ENCODE data around the gene TYROBP.
"Not testable (repeated sequence)": the region's sequence is repeated elsewhere in the genome, so short reads cannot be mapped to it uniquely, and the experiment has no call there.

TYROBP gene

DNA sequence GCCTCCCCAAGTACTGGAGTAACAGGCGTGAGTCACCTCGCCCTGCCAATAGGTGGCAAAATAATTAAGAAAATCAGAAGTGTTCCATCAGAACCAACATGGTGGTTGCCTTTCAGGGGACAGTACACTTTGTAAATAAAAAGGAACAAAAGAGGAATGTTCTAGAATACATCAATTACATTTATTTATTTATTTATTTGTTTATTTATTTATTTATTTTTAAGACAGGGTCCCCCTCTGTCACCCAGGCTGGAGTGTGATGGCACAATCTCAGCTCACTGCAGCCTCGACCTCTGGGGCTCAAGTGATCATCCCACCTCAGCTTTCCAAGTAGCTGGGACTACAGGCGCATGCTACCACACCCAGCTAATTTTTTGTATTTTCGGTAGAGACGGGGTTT, 12.9 kb upstream of the TYROBP start:
- Histone ChIP-seq H3K27me3 (peaks cover 5% of the 10 kb centered on the region; the same call in 1 of the 2 replicates), H3K36me3 (no peaks in the 10 kb centered on the region), H3K9me3 (no peaks in the 10 kb centered on the region; the same call in 1 of the 2 replicates), H3K4me1 (no peaks in the 10 kb centered on the region), H3K4me3 (ENCODE audit: low read depth, low read length) (no peak overlapping the region)
- TF ChIP-seq, protein P1, sequence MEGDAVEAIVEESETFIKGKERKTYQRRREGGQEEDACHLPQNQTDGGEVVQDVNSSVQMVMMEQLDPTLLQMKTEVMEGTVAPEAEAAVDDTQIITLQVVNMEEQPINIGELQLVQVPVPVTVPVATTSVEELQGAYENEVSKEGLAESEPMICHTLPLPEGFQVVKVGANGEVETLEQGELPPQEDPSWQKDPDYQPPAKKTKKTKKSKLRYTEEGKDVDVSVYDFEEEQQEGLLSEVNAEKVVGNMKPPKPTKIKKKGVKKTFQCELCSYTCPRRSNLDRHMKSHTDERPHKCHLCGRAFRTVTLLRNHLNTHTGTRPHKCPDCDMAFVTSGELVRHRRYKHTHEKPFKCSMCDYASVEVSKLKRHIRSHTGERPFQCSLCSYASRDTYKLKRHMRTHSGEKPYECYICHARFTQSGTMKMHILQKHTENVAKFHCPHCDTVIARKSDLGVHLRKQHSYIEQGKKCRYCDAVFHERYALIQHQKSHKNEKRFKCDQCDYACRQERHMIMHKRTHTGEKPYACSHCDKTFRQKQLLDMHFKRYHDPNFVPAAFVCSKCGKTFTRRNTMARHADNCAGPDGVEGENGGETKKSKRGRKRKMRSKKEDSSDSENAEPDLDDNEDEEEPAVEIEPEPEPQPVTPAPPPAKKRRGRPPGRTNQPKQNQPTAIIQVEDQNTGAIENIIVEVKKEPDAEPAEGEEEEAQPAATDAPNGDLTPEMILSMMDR (IDR thresholded peaks at IDR 0.05; ENCODE audit: low read depth, low read length): no peak
- no peak for DNase-seq

DNA sequence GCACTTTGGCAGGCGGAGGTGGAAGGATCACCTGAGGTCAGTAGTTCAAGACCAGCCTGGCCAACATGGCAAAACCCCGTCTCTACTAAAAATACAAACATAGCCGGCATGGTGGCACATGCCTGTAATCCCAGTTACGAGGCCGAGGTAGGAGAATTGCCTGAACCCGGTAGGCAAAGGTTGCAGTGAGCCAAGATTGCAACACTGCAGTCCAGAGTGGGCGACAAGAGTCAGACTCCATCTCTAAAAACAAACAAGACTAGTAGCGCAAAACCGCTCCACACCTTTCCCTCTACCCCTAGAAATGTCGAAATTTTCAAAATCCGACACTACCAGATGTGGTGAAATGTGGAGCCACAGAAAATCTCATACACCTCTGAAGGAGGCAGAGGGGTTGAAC, 11.2 kb upstream of the TYROBP start:
- TF ChIP-seq, protein P1 (IDR thresholded peaks at IDR 0.05; ENCODE audit: low read depth, low read length): no peak
- Histone ChIP-seq H3K4me3 (ENCODE audit: low read depth, low read length) (no peak overlapping the region), H3K4me1 (no peaks in the 10 kb centered on the region), H3K27me3 (peaks cover 5% of the 10 kb centered on the region; the same call in 1 of the 2 replicates), H3K9me3 (no peaks in the 10 kb centered on the region), H3K36me3 (no peaks in the 10 kb centered on the region)
- DNase-seq: no peak

DNA sequence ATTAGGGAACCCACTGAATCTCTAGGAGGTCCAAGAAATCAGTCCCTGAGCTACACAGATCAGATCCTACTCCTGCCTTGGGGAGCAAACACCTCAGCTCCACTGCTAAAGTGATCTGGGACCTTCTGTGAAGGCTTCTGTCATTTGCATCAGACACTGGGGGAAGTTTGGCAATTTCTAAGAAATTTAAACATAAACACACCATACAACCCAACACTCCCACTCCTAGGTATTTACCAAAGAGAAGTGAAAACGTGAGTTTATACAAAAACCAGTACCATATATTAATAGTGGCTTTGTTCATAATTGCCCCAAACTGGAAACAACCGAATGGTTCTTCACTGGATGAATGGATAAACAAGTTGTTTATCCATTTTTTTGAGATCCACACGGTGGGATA, 7.3 kb upstream of the TYROBP start:
- H3K36me3 ChIP-seq: no peaks in the 10 kb centered on the region
- no peaks in the 10 kb centered on the region for H3K27me3 ChIP-seq
- H3K4me3 ChIP-seq (ENCODE audit: low read depth, low read length): no peak overlapping the region
- DNase-seq: no peak
- H3K4me1 ChIP-seq: no peaks in the 10 kb centered on the region
- TF ChIP-seq, protein P1 (IDR thresholded peaks at IDR 0.05; ENCODE audit: low read depth, low read length): no peak
- H3K9me3 ChIP-seq: no peaks in the 10 kb centered on the region

DNA sequence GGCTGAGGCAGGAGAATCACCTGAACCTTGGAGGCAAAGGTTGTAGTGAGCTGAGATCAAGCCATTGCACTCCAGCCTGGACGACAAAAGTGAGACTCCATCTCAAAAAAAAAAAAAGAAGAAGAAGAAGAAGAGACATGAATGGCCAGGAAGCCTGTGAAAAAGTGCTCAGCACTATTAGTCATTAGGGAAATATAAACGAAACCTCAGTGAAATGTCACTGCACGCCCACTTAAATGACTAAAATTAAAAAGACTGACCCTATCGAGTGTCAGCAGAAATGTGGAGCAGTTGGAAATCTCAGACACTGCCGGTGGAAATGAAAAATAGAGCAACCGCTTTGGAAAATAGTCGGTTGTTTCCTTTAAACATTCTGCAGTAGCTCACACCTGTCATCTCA, 5.5 kb upstream of the TYROBP start:
- H3K9me3 ChIP-seq: no peaks in the 10 kb centered on the region
- no peaks in the 10 kb centered on the region for H3K36me3 ChIP-seq
- DNase-seq: no peak
- no peak overlapping the region for H3K4me3 ChIP-seq (ENCODE audit: low read depth, low read length)
- no peaks in the 10 kb centered on the region for H3K27me3 ChIP-seq
- no peaks in the 10 kb centered on the region for H3K4me1 ChIP-seq
- TF ChIP-seq, protein P1 (IDR thresholded peaks at IDR 0.05; ENCODE audit: low read depth, low read length): no peak

DNA sequence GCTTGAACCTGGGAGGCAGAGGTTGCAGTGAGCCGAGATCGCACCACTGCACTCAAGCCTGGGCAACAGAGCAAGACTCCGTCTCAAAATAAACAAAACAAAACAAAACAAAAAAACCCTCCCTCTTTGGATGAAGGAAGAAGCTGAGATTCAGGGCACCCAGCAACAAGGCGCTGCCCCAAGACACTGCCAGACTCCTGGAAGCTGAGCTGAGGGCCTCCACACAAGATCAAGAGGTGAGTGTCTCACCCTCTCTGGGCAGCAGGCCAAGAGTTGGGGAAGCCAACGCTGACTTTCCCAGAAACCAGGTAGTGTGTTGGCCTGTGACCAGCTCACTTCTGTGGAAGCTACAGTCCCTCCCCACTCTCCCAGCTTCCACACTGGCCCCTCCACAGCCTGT, 3.7 kb upstream of the TYROBP start:
- H3K4me1 ChIP-seq: no peaks in the 10 kb centered on the region
- DNase-seq: no peak
- H3K9me3 ChIP-seq: no peaks in the 10 kb centered on the region
- H3K27me3 ChIP-seq: no peaks in the 10 kb centered on the region
- no peaks in the 10 kb centered on the region for H3K36me3 ChIP-seq
- TF ChIP-seq, protein P1 (IDR thresholded peaks at IDR 0.05; ENCODE audit: low read depth, low read length): no peak
- H3K4me3 ChIP-seq (ENCODE audit: low read depth, low read length): no peak overlapping the region

DNA sequence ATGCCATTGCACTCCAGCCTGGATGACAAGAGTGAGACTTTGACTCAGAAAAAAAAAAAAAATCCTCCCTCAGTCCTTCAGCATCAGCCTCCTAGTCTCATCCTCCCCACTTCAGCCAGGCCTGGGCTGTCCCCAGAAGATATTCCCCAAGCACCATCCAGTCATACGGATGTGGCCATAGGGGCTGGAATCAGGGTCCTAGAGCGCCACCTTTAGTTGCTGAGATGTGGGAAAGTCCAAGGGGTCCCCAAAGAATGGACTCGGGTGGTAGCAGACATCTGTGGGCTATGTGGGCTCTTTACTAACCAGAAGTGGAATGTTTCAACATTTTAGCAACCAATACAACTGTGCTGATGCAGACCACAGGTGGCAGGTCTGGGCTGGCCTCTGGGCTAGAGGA, 3.1 kb upstream of the TYROBP start:
- no peak overlapping the region for H3K4me3 ChIP-seq (ENCODE audit: low read depth, low read length)
- H3K4me1 ChIP-seq: no peaks in the 10 kb centered on the region
- H3K9me3 ChIP-seq: no peaks in the 10 kb centered on the region
- H3K36me3 ChIP-seq: no peaks in the 10 kb centered on the region
- H3K27me3 ChIP-seq: no peaks in the 10 kb centered on the region
- DNase-seq: no peak
- TF ChIP-seq, protein P1 (IDR thresholded peaks at IDR 0.05; ENCODE audit: low read depth, low read length): peak; percentile 18; the same call in 1 of the 2 replicates

DNA sequence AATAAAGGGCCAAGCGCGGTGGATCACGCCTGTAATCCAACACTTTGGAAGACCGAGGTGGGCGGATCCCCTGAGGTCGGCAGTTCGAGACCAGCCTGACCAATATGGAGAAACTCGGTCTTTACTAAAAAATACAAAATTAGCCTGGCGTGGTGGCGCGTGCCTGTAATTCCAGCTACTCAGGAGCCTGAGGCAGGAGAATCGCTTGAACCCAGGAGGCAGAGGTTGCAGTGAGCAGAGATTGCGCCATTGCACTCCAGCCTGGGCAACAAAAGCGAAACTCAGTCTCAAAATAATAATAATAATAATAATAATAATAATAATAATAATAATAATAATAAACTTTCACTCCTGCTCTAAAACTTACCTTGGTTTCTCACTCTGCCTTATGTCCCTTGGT, 2.3 kb upstream of the TYROBP start:
- H3K4me3 ChIP-seq (ENCODE audit: low read depth, low read length); DNase-seq; H3K36me3 ChIP-seq; H3K9me3 ChIP-seq; H3K4me1 ChIP-seq; H3K27me3 ChIP-seq: not testable (repeated sequence)

Measured in BE2C (cell line).